IPS-15b (cell line): ENCODE measurements around the gene SIL1.

Source experiments
- H3K27me3 ChIP-seq: one replicate; pipeline ENCODE4 v1.6.1; 2013; ENCODE audit warnings: low read length; ENCODE audit not compliant: control insufficient read depth, insufficient read depth
- H3K36me3 ChIP-seq: one replicate; pipeline ENCODE4 v1.6.1; 2013; ENCODE audit warnings: low read length; ENCODE audit not compliant: control insufficient read depth, insufficient read depth
- H3K4me1 ChIP-seq: one replicate; pipeline ENCODE4 v1.6.1; 2013; ENCODE audit warnings: mild to moderate bottlenecking, low read length; ENCODE audit not compliant: control insufficient read depth, insufficient read depth
- H3K4me3 ChIP-seq: one replicate; pipeline ENCODE4 v1.5.1; 2013; ENCODE audit warnings: low read depth, low read length
- H3K9ac ChIP-seq: one replicate; pipeline ENCODE4 v1.6.1; 2013; ENCODE audit warnings: low read depth, mild to moderate bottlenecking, low read length
- H3K9me3 ChIP-seq: one replicate; pipeline ENCODE4 v1.6.1; 2013; ENCODE audit warnings: mild to moderate bottlenecking, low read length; ENCODE audit not compliant: control insufficient read depth, insufficient read depth

SIL1 gene

DNA sequence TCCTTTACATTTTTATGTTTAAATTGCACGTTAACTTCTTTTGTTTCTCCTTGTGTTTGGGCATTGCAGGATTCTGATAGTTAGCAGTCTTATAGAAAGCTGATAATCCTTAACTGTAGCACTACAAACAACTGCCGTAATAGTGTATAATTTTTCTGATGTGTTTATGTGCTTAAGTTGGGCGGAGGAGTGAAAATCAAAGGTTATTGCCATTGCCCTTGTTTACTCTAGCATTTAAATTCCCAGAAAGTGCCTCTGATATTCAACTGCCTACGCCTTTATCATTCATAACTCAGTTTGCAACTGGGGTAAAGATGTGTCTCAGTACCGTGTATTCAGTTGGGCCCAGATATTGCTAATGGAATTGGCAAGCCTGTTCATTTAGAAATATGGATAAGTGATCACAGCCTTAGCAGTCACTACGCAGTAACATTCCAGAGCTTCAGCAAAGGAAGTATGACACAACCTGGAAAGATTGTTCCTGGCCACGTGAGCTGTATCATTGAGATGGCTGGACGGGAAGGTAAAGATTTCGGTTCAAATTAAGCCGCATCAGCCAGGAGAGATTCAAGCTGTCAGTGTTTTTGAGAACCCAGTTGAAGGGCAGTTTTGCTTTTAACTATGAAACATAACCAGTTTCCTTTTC lies 294.9 kb downstream of the SIL1 start:
- Histone ChIP-seq H3K27me3 (no peaks in the 10 kb centered on the region), H3K4me3 (no peak overlapping the region), H3K36me3 (peaks cover 11% of the 10 kb centered on the region), H3K9ac (no peak overlapping the region), H3K9me3 (no peaks in the 10 kb centered on the region), H3K4me1 (no peaks in the 10 kb centered on the region)

DNA sequence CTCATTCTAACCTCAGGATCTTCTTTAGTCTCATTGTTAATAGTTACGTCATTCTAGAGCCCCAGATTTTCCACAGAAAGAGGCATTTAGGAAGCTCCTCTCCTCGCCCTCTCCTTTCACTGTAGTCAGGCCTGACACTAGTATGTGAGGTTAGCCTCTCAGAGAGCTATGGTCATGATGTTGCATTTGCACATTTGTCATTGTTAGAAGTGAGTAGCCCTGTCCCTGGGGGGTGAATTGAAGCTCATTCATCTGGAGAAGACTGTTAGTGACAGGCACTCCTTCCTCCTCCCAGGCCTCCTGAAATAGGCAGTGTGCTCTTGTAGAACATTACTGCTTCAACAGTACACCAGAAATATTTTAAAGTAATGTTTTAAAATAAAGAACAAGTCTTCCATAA lies 296.5 kb downstream of the SIL1 start:
- Histone ChIP-seq H3K9ac (no peak overlapping the region), H3K36me3 (peaks cover 11% of the 10 kb centered on the region), H3K4me1 (no peaks in the 10 kb centered on the region), H3K9me3 (no peaks in the 10 kb centered on the region), H3K27me3 (no peaks in the 10 kb centered on the region), H3K4me3 (no peak overlapping the region)

DNA sequence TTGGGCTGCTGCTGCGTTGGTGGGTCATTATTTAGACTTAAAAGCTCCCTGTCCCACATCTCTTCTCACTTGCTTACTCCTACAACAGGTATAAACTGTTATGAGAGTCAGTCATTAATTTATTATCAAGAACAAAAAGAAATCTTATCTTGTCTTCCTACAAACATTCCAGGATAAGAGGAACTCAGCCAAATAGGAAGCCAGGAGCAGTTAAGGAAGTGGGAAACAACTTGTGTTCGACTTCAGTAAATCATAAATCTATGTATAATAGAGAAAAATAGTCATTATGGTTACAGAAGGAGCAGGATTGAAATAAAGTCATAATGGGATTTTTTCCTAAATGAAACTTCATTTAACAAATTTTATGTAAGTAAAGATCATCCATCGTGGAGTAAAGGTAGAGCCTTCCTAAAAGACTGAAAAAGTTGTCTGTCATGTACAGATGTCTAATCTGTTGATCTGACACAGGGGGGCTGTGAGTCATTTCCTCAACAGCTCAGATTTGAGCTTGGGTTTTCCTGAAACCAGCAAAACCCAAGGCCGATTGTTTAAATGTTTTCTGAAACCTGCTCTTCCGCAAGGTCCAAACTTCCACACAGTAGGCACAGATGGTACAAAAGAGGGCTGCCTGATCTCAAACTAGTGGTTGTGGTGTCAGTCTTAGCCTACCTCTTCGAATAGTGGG lies 297.7 kb downstream of the SIL1 start:
- no peaks in the 10 kb centered on the region for H3K27me3 ChIP-seq
- H3K36me3 ChIP-seq = peaks cover 7% of the 10 kb centered on the region
- no peak overlapping the region for H3K9ac ChIP-seq
- no peak overlapping the region for H3K4me3 ChIP-seq
- H3K9me3 ChIP-seq = no peaks in the 10 kb centered on the region
- H3K4me1 ChIP-seq = no peaks in the 10 kb centered on the region

DNA sequence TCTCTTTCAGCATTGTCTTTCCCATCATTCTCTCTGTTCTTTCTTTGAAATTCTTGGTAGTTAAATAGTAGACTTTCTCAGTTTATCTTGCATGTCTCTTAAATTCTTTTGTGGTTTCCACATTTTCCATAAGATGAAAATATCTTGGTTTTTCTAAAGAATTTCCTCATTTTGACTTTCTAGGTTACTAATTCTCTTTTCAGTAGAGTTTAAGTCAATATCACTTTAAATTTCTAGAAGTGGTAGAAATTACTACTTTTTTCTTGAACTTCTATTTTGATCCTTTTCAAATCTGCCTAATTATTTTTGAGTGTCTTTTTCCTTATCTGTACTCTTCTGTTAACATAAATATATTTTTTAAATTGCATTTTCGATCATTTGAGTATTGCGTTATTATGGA lies 299.4 kb downstream of the SIL1 start:
- H3K27me3 ChIP-seq = no peaks in the 10 kb centered on the region
- H3K4me3 ChIP-seq = no peak overlapping the region
- no peaks in the 10 kb centered on the region for H3K36me3 ChIP-seq
- no peak overlapping the region for H3K9ac ChIP-seq
- H3K9me3 ChIP-seq = no peaks in the 10 kb centered on the region
- H3K4me1 ChIP-seq = no peaks in the 10 kb centered on the region

DNA sequence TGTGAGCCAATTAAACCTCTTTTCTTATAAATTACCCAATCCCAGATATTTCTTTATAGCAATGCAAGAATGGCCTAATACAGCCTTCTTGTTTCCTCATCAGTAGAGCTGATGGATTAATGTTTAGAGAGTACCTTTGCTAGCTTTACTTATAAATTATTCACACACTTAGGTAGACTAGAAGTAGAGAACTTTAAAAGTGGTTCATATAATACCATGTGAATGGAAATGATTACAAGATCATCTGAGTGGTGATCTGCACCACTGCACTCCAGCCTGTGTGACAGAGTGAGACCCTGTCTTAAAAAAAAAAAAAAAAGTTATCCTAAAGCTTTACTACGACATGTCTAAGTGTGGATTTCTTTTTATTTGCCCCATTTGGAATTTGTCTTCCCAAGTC lies 299.9 kb downstream of the SIL1 start:
- H3K36me3 ChIP-seq = no peaks in the 10 kb centered on the region
- H3K27me3 ChIP-seq = no peaks in the 10 kb centered on the region
- no peak overlapping the region for H3K9ac ChIP-seq
- H3K9me3 ChIP-seq = no peaks in the 10 kb centered on the region
- no peaks in the 10 kb centered on the region for H3K4me1 ChIP-seq
- H3K4me3 ChIP-seq = no peak overlapping the region
